ENCODE results near the gene CTSS.

Gene CTSS

GRCh38 chr1:150696590-150696989 is 69.0 kb downstream of the CTSS start:
- peak overlapping the region; percentile 66 for H3K27ac ChIP-seq
- TF ChIP-seq CTCF (conservative IDR thresholded peaks at IDR 0.05): no peak

- peak overlapping the region; percentile 66 for H3K27ac ChIP-seq
- no peak for TF ChIP-seq CTCF (conservative IDR thresholded peaks at IDR 0.05)
Observed at GRCh38 chr1:150696162-150696561, 69.4 kb downstream of the CTSS start.

- TF ChIP-seq CTCF (conservative IDR thresholded peaks at IDR 0.05): no peak
- H3K27ac ChIP-seq: peak overlapping the region; percentile 66
Observed at GRCh38 chr1:150695561-150695960, 70.0 kb downstream of the CTSS start.

GRCh38 chr1:150692720-150693119 is 72.9 kb downstream of the CTSS start:
- peak overlapping the region; percentile 62 for H3K27ac ChIP-seq
- TF ChIP-seq CTCF (conservative IDR thresholded peaks at IDR 0.05): no peak

- TF ChIP-seq CTCF (conservative IDR thresholded peaks at IDR 0.05): no peak
Observed at GRCh38 chr1:150688763-150689162, 76.8 kb downstream of the CTSS start.

GRCh38 chr1:150686275-150686674 is 79.3 kb downstream of the CTSS start:
- no peak for TF ChIP-seq CTCF (conservative IDR thresholded peaks at IDR 0.05)
- H3K27ac ChIP-seq: no peak overlapping the region

More at GRCh38 chr1:150688763-150689162, 76.8 kb downstream of the CTSS start:
- H3K27ac ChIP-seq: peak overlapping the region; percentile 45

GRCh38 chr1:150683914-150684313 is 81.7 kb downstream of the CTSS start:
- TF ChIP-seq CTCF (conservative IDR thresholded peaks at IDR 0.05): no peak
- H3K27ac ChIP-seq: no peak overlapping the region

Measured in VCaP (cell line).